PC-9 (cell line): ENCODE measurements around the gene MEF2C. TPM values are rescaled to one million over a fixed set of nuclear protein-coding genes. Genes with fewer than 3 reads are reported as not detected.

Experiments
- BruUV-seq: library from RNA; stranded (reverse); fragments of 400-500 nt; replicated peaks from 2 replicates; lab custom pipeline; 2021; lab: Mats Ljungman, UMichigan
- CTCF ChIA-PET: fragments of 300-600 bp; sonication (Branson Sonifier 250); formaldehyde crosslinking; loops from one replicate; lab custom pipeline; 2022; ENCODE audit warnings: antibody characterized with exemption; lab: Charles Lee
- POLR2A ChIA-PET: fragments of 300-600 bp; sonication (Branson Sonifier 250); formaldehyde crosslinking; loops from one replicate; lab custom pipeline; 2022; ENCODE audit warnings: antibody characterized with exemption; ENCODE audit not compliant: unreplicated experiment; lab: Charles Lee
- DNase-seq, 2 experiments: peaks; one replicate each; pipeline versions ENCODE4 v3.0.0 to v3.0.0-alpha.2; 2015 to 2022; ENCODE audit warnings: mixed read lengths in 1 of 2
- H2AFZ ChIP-seq: fragments of 200-600 bp; sonication (generic); 2 replicates; pipeline ENCODE4 v1.8.1; 2017; ENCODE audit warnings: antibody characterized with exemption
- H3F3A ChIP-seq: fragments of 200-600 bp; sonication (generic); 2 replicates; pipeline ENCODE4 v1.8.1; 2017; ENCODE audit warnings: antibody characterized with exemption, mild to moderate bottlenecking, low read depth; ENCODE audit not compliant: insufficient read depth
- H3K27ac ChIP-seq: fragments of 200-600 bp; sonication (generic); 2 replicates; pipeline ENCODE4 v1.6.1; 2016; ENCODE audit warnings: mixed run types
- H3K27me3 ChIP-seq: fragments of 200-600 bp; sonication (generic); 2 replicates; pipeline ENCODE4 v1.6.1; 2016; ENCODE audit warnings: low read depth, mixed run types; ENCODE audit not compliant: insufficient read depth
- H3K36me3 ChIP-seq: fragments of 200-600 bp; sonication (generic); 2 replicates; pipeline ENCODE4 v1.6.1; 2016; ENCODE audit warnings: low read depth, mixed run types
- H3K4me1 ChIP-seq: fragments of 200-600 bp; sonication (generic); replicated peaks from 2 replicates; pipeline ENCODE4 v1.6.1; 2016; ENCODE audit warnings: mixed run types; ENCODE audit not compliant: insufficient read depth
- H3K4me2 ChIP-seq: fragments of 200-600 bp; sonication (generic); 2 replicates; pipeline ENCODE4 v1.6.1; 2017; ENCODE audit warnings: mixed run types
- H3K4me3 ChIP-seq: fragments of 200-600 bp; sonication (generic); 2 replicates; pipeline ENCODE4 v1.6.1; 2016; ENCODE audit warnings: mixed run types
- H3K79me2 ChIP-seq: fragments of 200-600 bp; sonication (generic); 2 replicates; pipeline ENCODE4 v1.6.1; 2017; ENCODE audit warnings: low read depth, mixed run types
- H3K9me2 ChIP-seq: fragments of 200-600 bp; sonication (generic); 2 replicates; pipeline ENCODE4 v1.8.1; 2017; ENCODE audit warnings: mild to moderate bottlenecking; ENCODE audit not compliant: insufficient read depth
- H3K9me3 ChIP-seq: fragments of 200-600 bp; sonication (generic); 2 replicates; pipeline ENCODE4 v1.8.1; 2016; ENCODE audit warnings: low read depth; ENCODE audit not compliant: insufficient read depth
- H4K20me1 ChIP-seq: fragments of 200-600 bp; sonication (generic); 2 replicates; pipeline ENCODE4 v1.8.1; 2017; ENCODE audit not compliant: insufficient read depth
- EZH2 ChIP-seq: fragments of 200-600 bp; sonication (generic); IDR thresholded peaks from 2 replicates; pipeline ENCODE4 v1.8.0; 2017; ENCODE audit warnings: antibody characterized with exemption, low read depth
- intact Hi-C: fragments of 100-400 bp; cut with micrococcal nuclease; formaldehyde crosslinking; loops from one replicate; pipeline ENCODE4 v1.10.0; 2022; ENCODE audit not compliant: unreplicated experiment
- total RNA-seq: library from RNA; stranded (reverse); gene quantifications from 2 replicates; pipeline ENCODE4 v1.2.3, GENCODE V29; 2021
- TF ChIP-seq, protein P1 (sequence below): fragments of 200-600 bp; sonication (generic); conservative IDR thresholded peaks from 2 replicates; pipeline ENCODE4 v1.6.1; 2017; ENCODE audit warnings: mixed run types, antibody characterized with exemption, mild to moderate bottlenecking, moderate library complexity

Gene MEF2C
- total RNA-seq, 1 experiment from 2014 or later, result 2.5 TPM

DNA sequence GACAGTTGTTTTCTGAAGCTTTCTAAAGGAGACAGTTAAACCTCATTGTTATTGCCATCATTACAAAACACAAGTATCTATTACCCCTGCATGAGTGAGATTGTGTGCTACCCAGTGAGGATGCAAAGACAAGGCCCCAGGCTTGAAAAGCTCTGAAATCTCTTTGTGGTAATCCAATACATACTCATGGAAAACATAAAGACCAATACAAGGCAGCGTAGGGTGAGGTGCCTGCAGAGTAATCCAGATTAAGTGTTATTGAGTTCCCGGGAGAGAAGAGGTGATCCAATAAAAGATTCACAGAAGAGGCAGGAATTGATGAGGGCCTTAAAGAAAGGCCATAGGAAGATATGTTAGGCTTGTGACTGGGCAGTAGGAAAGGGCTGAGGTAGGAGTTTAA lies 150.1 kb downstream of the MEF2C start:
- H3K4me3 ChIP-seq, result no peak overlapping the region
- no peaks in the 10 kb centered on the region for H3K36me3 ChIP-seq
- no TSS peak for BruUV-seq
- H2AFZ ChIP-seq, result no peak overlapping the region
- no peaks in the 10 kb centered on the region for H3K9me3 ChIP-seq
- no peak overlapping the region for H3K27ac ChIP-seq
- no peaks in the 10 kb centered on the region for H3K79me2 ChIP-seq
- H3K27me3 ChIP-seq, result no peaks in the 10 kb centered on the region
- DNase-seq, result no peak
- H3K9me2 ChIP-seq, result no peaks in the 10 kb centered on the region
- H3F3A ChIP-seq, result no peaks in the 10 kb centered on the region
- intact Hi-C loops, result no loop called here
- TF ChIP-seq, protein P1, sequence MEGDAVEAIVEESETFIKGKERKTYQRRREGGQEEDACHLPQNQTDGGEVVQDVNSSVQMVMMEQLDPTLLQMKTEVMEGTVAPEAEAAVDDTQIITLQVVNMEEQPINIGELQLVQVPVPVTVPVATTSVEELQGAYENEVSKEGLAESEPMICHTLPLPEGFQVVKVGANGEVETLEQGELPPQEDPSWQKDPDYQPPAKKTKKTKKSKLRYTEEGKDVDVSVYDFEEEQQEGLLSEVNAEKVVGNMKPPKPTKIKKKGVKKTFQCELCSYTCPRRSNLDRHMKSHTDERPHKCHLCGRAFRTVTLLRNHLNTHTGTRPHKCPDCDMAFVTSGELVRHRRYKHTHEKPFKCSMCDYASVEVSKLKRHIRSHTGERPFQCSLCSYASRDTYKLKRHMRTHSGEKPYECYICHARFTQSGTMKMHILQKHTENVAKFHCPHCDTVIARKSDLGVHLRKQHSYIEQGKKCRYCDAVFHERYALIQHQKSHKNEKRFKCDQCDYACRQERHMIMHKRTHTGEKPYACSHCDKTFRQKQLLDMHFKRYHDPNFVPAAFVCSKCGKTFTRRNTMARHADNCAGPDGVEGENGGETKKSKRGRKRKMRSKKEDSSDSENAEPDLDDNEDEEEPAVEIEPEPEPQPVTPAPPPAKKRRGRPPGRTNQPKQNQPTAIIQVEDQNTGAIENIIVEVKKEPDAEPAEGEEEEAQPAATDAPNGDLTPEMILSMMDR, result no peak
- no peak for TF ChIP-seq EZH2
- H4K20me1 ChIP-seq, result no peaks in the 10 kb centered on the region
- CTCF ChIA-PET, result no interaction called here
- no peaks in the 10 kb centered on the region for H3K4me1 ChIP-seq
- POLR2A ChIA-PET, result no interaction called here
- no peak overlapping the region for H3K4me2 ChIP-seq

DNA sequence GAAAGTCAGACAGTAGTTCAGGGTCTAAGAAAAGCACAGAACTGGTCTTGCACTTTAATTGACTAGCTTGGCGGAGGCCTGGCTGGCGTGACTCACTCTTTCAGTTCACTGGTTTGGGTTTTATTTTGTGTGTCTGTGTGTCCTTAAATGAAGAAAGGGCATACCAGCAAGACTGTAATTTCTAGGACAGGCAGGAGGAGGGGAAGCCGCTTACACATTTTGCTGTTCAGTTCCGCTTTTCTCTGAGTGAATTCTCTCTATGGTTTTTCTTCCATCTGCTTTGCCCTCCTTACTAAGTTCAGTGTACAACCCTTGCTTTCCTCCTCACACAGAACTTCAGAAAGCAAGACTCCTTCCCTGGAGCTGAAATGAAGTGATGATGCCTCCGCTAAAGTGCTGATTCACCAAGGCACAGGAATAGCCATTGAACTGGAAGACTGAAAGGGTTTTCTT lies 150.8 kb downstream of the MEF2C start:
- no peaks in the 10 kb centered on the region for H3K27me3 ChIP-seq
- no peaks in the 10 kb centered on the region for H3K9me3 ChIP-seq
- no peak overlapping the region for H2AFZ ChIP-seq
- H3K4me2 ChIP-seq, result no peak overlapping the region
- intact Hi-C loops, result no loop called here
- no peak overlapping the region for H3K4me3 ChIP-seq
- H3K36me3 ChIP-seq, result no peaks in the 10 kb centered on the region
- H3K4me1 ChIP-seq, result no peaks in the 10 kb centered on the region
- TF ChIP-seq, protein P1, result no peak
- TF ChIP-seq EZH2, result no peak
- no peaks in the 10 kb centered on the region for H3F3A ChIP-seq
- ChIA-PET CTCF (no interaction called here), POLR2A (no interaction called here)
- H3K27ac ChIP-seq, result no peak overlapping the region
- DNase-seq, result no peak
- no peaks in the 10 kb centered on the region for H3K79me2 ChIP-seq
- no peaks in the 10 kb centered on the region for H4K20me1 ChIP-seq
- no TSS peak for BruUV-seq
- H3K9me2 ChIP-seq, result no peaks in the 10 kb centered on the region

DNA sequence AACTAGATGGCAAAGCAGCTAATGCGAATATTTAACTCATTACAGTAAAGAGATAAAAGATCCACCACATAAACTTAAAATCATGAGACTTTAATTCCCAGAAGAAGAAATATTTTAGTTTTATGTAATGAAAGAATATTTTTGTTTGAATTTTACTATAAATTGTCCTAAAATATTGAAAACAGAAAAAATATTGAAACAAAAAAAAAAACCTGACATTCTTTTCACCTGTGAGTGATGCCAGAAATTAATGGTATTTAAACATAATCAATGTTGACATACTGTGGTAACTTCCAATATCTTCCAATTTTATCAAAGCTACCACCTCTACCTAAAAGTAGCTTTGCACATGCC lies 153.2 kb downstream of the MEF2C start:
- Histone ChIP-seq H3K9me3 (no peaks in the 10 kb centered on the region), H3F3A (no peaks in the 10 kb centered on the region), H3K27me3 (no peaks in the 10 kb centered on the region), H3K79me2 (no peaks in the 10 kb centered on the region), H2AFZ (no peak overlapping the region), H3K27ac (no peak overlapping the region), H3K4me3 (no peak overlapping the region), H3K4me1 (no peaks in the 10 kb centered on the region), H3K9me2 (no peaks in the 10 kb centered on the region), H3K36me3 (no peaks in the 10 kb centered on the region), H4K20me1 (no peaks in the 10 kb centered on the region), H3K4me2 (no peak overlapping the region)
- ChIA-PET CTCF (interaction anchor here (0.6 to 1.2 kb wide), 2 partner anchors 113 to 1536 kb away, joined by 3 to 13 read pairs; no protein-coding TSS in a partner anchor), POLR2A (no interaction called here)
- TF ChIP-seq, protein P1, result no peak
- no peak for TF ChIP-seq EZH2
- BruUV-seq, result no TSS peak
- intact Hi-C loops, result loop anchor here (1.0 to 2.0 kb wide), 7 partner anchors 154 to 1801 kb away; no protein-coding TSS in a partner anchor
- DNase-seq, result no peak
